ENCODE data around the gene SRBD1.

SRBD1 gene

DNA sequence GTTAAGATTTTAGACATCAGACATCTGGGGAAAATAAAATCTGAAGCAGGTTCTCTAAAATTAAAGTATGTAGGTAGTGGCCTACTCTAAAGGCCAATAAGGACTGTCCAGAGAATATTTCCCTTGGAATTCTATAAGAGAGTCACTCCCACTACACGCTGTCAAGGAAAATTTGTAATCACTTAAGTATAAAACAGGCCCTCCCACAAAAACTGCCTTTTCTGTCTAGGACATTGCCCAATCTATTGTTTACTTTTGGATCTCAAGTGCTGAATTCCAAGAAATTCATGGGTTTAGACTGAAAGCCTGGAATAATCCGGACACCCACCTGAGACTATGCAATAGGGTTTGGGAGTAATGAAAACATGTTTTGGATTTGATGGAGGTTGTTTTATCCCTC is 1.7 kb upstream of the SRBD1 start:
- no peak overlapping the region for H3K4me3 ChIP-seq (replicated peaks; ENCODE audit: low read depth, low read length)
- no peak for DNase-seq (ENCODE audit: extremely low read depth, insufficient read length)
- TF ChIP-seq CTCF (IDR thresholded peaks at IDR 0.05; ENCODE audit: insufficient read depth, low read length, poor library complexity, severe bottlenecking), result no peak
- H3K36me3 ChIP-seq (ENCODE audit: control insufficient read depth, insufficient read depth, low read length), result no peaks in the 10 kb centered on the region
- H3K27me3 ChIP-seq (replicated peaks; ENCODE audit: control insufficient read depth, insufficient read depth, low read length), result no peaks in the 10 kb centered on the region

- no peak for TF ChIP-seq CTCF (IDR thresholded peaks at IDR 0.05; ENCODE audit: insufficient read depth, low read length, poor library complexity, severe bottlenecking)
- H3K36me3 ChIP-seq (ENCODE audit: control insufficient read depth, insufficient read depth, low read length), result no peaks in the 10 kb centered on the region
- H3K4me3 ChIP-seq (replicated peaks; ENCODE audit: low read depth, low read length), result no peak overlapping the region
- DNase-seq (ENCODE audit: extremely low read depth, insufficient read length), result peak; percentile 8
- no peaks in the 10 kb centered on the region for H3K27me3 ChIP-seq (replicated peaks; ENCODE audit: control insufficient read depth, insufficient read depth, low read length)
Measured at GRCh38 chr2:45612285-45612684, 1.2 kb upstream of the SRBD1 start.

GRCh38 chr2:45610281-45611019 is 617 bp downstream of the SRBD1 start:
- H3K27me3 ChIP-seq (replicated peaks; ENCODE audit: control insufficient read depth, insufficient read depth, low read length), result no peaks in the 10 kb centered on the region
- H3K4me3 ChIP-seq (replicated peaks; ENCODE audit: low read depth, low read length), result peak overlapping the region; percentile 87
- TF ChIP-seq CTCF (IDR thresholded peaks at IDR 0.05; ENCODE audit: insufficient read depth, low read length, poor library complexity, severe bottlenecking), result peak; percentile 34
- peak; percentile 47 for DNase-seq (ENCODE audit: extremely low read depth, insufficient read length)
- H3K36me3 ChIP-seq (ENCODE audit: control insufficient read depth, insufficient read depth, low read length), result no peaks in the 10 kb centered on the region

GRCh38 chr2:45607701-45608100 is 3.4 kb downstream of the SRBD1 start:
- no peak for DNase-seq (ENCODE audit: extremely low read depth, insufficient read length)
- Histone ChIP-seq H3K27me3 (replicated peaks; ENCODE audit: control insufficient read depth, insufficient read depth, low read length) (no peaks in the 10 kb centered on the region), H3K4me3 (replicated peaks; ENCODE audit: low read depth, low read length) (no peak overlapping the region), H3K36me3 (ENCODE audit: control insufficient read depth, insufficient read depth, low read length) (peaks cover 3% of the 10 kb centered on the region)
- TF ChIP-seq CTCF (IDR thresholded peaks at IDR 0.05; ENCODE audit: insufficient read depth, low read length, poor library complexity, severe bottlenecking), result no peak

DNA sequence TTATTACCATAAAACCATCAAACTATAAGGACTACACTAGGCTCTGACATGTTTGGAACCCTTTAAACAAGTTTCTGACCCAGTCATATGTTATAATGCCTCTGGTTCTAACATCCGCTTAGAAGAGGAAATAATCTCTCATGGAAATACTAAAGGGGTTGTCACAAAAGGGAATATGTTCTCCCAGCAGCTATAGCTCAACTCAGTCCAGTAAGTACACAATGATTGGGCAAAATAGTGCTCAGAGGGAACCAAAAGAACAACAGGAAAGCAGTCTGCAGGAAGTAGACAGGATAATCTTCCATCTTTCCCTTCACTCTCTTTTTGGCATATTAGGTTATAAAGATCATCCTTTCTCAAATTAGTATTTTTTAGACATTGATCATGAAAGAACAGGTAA is 4.3 kb downstream of the SRBD1 start:
- DNase-seq (ENCODE audit: extremely low read depth, insufficient read length), result no peak
- no peak overlapping the region for H3K4me3 ChIP-seq (replicated peaks; ENCODE audit: low read depth, low read length)
- H3K27me3 ChIP-seq (replicated peaks; ENCODE audit: control insufficient read depth, insufficient read depth, low read length), result no peaks in the 10 kb centered on the region
- peaks cover 3% of the 10 kb centered on the region for H3K36me3 ChIP-seq (ENCODE audit: control insufficient read depth, insufficient read depth, low read length)
- no peak for TF ChIP-seq CTCF (IDR thresholded peaks at IDR 0.05; ENCODE audit: insufficient read depth, low read length, poor library complexity, severe bottlenecking)

DNA sequence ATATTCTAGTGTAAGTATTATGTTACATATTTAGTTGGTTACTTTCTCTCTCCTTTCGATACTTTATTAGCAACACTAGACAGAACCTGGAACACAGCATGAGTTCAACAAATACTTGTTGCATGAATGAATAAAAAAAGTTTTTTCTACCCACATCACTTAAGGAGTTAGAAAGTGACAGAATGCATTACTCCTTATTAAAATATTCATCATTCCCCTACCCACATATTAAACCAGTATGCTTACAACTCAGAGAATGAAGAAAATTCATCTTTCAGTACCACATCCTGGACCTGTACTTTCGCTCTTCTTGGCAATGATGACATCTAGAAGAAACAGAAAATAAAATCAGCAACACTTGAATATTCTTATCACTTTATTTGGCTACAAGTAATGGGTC is 6.0 kb downstream of the SRBD1 start:
- Histone ChIP-seq H3K4me3 (replicated peaks; ENCODE audit: low read depth, low read length) (no peak overlapping the region), H3K36me3 (ENCODE audit: control insufficient read depth, insufficient read depth, low read length) (peaks cover 5% of the 10 kb centered on the region), H3K27me3 (replicated peaks; ENCODE audit: control insufficient read depth, insufficient read depth, low read length) (no peaks in the 10 kb centered on the region)
- no peak for TF ChIP-seq CTCF (IDR thresholded peaks at IDR 0.05; ENCODE audit: insufficient read depth, low read length, poor library complexity, severe bottlenecking)
- DNase-seq (ENCODE audit: extremely low read depth, insufficient read length), result no peak
